ENCODE data around the gene IMMP2L. TPM values are rescaled to one million over a fixed set of nuclear protein-coding genes. Genes with fewer than 3 reads are reported as not detected.

The IMMP2L gene
- total RNA-seq, 1 donor from 2014 or later, result 31.9 TPM

DNA sequence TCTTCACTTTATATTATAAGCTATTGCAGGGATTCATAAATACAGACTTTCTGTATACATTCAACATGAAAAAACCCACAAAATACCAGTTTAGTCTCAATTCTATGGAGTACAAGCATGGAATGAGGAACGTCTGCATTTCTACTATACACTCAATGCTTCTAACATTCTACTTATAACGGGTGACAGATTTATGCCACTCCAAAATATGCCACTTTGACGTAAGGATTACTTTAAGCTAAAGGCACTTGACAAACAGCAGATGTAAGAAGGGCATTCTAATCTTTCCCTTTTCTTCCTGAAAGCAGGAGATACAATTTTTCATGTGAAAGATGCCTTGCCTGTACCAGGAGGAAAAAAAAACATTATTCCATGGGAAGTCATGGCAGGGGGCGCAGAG, 676.8 kb downstream of the IMMP2L start:
- H3K9me3 Mint-ChIP-seq, result no peaks in the 10 kb centered on the region
- H3K4me3 Mint-ChIP-seq, result no peak overlapping the region
- ATAC-seq (ENCODE audit: low read depth) (no peak), DNase-seq (no peak)
- ChIA-PET POLR2A (no interaction called here), CTCF (no interaction called here)
- intact Hi-C loops (cut with micrococcal nuclease), result no loop called here
- no peak overlapping the region for H3K27ac Mint-ChIP-seq
- H3K27me3 Mint-ChIP-seq, result no peaks in the 10 kb centered on the region
- H3K36me3 Mint-ChIP-seq (ENCODE audit: low read depth), result no peaks in the 10 kb centered on the region
- TF ChIP-seq, protein P1, sequence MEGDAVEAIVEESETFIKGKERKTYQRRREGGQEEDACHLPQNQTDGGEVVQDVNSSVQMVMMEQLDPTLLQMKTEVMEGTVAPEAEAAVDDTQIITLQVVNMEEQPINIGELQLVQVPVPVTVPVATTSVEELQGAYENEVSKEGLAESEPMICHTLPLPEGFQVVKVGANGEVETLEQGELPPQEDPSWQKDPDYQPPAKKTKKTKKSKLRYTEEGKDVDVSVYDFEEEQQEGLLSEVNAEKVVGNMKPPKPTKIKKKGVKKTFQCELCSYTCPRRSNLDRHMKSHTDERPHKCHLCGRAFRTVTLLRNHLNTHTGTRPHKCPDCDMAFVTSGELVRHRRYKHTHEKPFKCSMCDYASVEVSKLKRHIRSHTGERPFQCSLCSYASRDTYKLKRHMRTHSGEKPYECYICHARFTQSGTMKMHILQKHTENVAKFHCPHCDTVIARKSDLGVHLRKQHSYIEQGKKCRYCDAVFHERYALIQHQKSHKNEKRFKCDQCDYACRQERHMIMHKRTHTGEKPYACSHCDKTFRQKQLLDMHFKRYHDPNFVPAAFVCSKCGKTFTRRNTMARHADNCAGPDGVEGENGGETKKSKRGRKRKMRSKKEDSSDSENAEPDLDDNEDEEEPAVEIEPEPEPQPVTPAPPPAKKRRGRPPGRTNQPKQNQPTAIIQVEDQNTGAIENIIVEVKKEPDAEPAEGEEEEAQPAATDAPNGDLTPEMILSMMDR (IDR thresholded peaks at IDR 0.05), result no peak
- no peaks in the 10 kb centered on the region for H3K4me1 Mint-ChIP-seq

DNA sequence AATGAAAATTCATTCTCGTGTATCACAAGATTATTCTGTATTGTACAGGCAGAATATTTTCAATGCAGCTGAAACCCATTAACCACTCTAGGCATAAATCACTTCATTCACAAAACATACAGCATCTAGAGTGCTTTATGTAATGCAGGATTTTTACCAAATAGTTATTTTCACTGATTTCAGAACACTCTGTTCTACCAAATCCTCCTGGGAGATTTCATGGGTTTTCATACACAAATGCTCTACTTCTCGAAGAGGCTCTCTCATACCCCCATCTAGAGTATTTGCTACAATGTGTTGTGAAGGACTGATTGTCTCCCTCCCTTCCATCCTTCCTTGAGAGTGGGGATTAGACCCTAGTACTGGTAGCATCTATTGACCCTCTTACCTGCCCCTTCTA, 680.6 kb downstream of the IMMP2L start:
- POLR2A ChIA-PET, result no interaction called here
- Mint-ChIP-seq H3K4me1 (no peaks in the 10 kb centered on the region), H3K27me3 (no peaks in the 10 kb centered on the region), H3K4me3 (no peak overlapping the region), H3K27ac (no peak overlapping the region), H3K36me3 (ENCODE audit: low read depth) (no peaks in the 10 kb centered on the region), H3K9me3 (no peaks in the 10 kb centered on the region)
- TF ChIP-seq, protein P1 (IDR thresholded peaks at IDR 0.05), result no peak
- intact Hi-C loops (cut with micrococcal nuclease), result no loop called here
- DNase-seq, result no peak
- CTCF ChIA-PET, result no interaction called here
- ATAC-seq (ENCODE audit: low read depth), result no peak

DNA sequence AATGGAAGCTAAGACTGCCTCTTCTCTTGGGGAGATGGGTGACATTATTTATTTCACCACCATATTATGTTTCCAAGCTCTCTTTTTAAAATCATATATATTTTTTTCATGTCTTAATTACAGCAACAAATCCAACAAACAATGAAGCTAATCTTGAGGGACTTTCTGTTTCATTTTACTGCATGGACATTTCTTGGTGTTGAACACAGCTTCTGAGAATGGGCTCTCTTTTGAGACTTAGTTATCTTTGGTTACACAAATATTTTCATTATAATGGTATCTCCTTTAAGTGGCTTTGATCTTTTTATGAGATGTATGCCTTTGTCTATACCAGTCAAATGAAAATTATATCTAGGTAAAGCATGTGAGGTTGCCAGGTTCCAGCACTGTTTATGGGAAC, 681.3 kb downstream of the IMMP2L start:
- no peaks in the 10 kb centered on the region for H3K36me3 Mint-ChIP-seq (ENCODE audit: low read depth)
- no peaks in the 10 kb centered on the region for H3K27me3 Mint-ChIP-seq
- ATAC-seq (ENCODE audit: low read depth) (no peak), DNase-seq (no peak)
- H3K27ac Mint-ChIP-seq, result no peak overlapping the region
- intact Hi-C loops (cut with micrococcal nuclease), result no loop called here
- H3K4me1 Mint-ChIP-seq, result no peaks in the 10 kb centered on the region
- H3K4me3 Mint-ChIP-seq, result no peak overlapping the region
- POLR2A ChIA-PET, result no interaction called here
- TF ChIP-seq, protein P1 (IDR thresholded peaks at IDR 0.05), result no peak
- CTCF ChIA-PET, result no interaction called here
- no peaks in the 10 kb centered on the region for H3K9me3 Mint-ChIP-seq

DNA sequence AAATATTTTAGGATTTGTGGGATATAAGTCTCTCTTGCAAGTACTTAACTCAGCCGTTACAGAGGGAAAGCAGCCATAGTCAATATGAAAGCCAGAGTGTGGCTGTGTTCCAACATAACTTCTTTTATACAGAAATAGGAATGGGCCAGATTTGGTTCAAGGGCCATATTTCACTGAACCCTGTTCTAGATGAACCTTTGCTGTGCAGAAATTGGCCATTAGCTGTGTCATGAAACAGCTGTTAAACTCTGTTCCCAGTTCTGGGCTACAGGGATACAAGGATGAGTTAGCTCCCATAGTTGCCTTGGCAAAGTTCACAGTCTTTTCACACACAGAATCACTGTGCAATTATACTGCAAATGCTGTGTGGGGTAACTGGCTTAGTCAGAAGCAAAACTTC, 685.3 kb downstream of the IMMP2L start:
- no peak overlapping the region for H3K4me3 Mint-ChIP-seq
- TF ChIP-seq, protein P1 (IDR thresholded peaks at IDR 0.05), result no peak

DNA sequence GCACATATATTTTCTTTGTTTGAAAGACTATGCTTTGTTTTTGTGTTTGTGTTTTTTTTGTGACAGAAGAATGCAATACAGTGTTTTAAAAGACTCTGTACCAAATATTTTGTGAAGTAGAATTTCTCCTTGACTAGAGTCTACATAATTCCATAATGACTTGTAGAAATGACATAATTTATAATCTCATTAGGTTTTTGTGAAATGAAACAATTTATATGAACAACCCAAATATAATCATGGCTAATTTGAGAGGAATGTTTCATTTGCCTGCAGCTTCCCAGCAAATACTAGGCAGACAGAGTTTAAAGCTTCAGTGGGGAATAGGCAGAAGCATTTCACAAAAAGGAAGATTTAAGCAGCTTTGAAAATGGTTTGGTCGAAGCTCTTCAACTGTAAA, 686.9 kb downstream of the IMMP2L start:
- no peaks in the 10 kb centered on the region for H3K4me1 Mint-ChIP-seq

More for the DNA sequence above, 685.3 kb downstream of the IMMP2L start:
- intact Hi-C loops (cut with micrococcal nuclease), result no loop called here
- ATAC-seq (ENCODE audit: low read depth), result no peak
- Mint-ChIP-seq H3K27ac (no peak overlapping the region), H3K36me3 (ENCODE audit: low read depth) (no peaks in the 10 kb centered on the region), H3K9me3 (no peaks in the 10 kb centered on the region), H3K4me1 (no peaks in the 10 kb centered on the region), H3K27me3 (no peaks in the 10 kb centered on the region)
- no peak for DNase-seq
- ChIA-PET CTCF (no interaction called here), POLR2A (no interaction called here)

More for the DNA sequence above, 686.9 kb downstream of the IMMP2L start:
- no peaks in the 10 kb centered on the region for H3K9me3 Mint-ChIP-seq
- no peak for ATAC-seq (ENCODE audit: low read depth)
- DNase-seq, result no peak
- no peak overlapping the region for H3K4me3 Mint-ChIP-seq
- no peaks in the 10 kb centered on the region for H3K27me3 Mint-ChIP-seq
- H3K36me3 Mint-ChIP-seq (ENCODE audit: low read depth), result no peaks in the 10 kb centered on the region
- H3K27ac Mint-ChIP-seq, result no peak overlapping the region
- intact Hi-C loops (cut with micrococcal nuclease), result no loop called here
- ChIA-PET CTCF (no interaction called here), POLR2A (no interaction called here)
- TF ChIP-seq, protein P1 (IDR thresholded peaks at IDR 0.05), result no peak
